ENCODE results near the gene GGA2. TPM values are rescaled to one million over a fixed set of nuclear protein-coding genes. Genes with fewer than 3 reads are reported as not detected.
A peak's percentile ranks its signal among the peaks of the same experiment; 100 is the strongest.

Gene GGA2
- total and polyA plus RNA-seq, 9 donors = 27.1 to 141 (median 83.3) TPM

GRCh38 chr16:23500862-23501225 is 9.4 kb downstream of the GGA2 start:
- peaks cover 52% of the 10 kb centered on the region for H3K4me1 ChIP-seq (ENCODE audit: insufficient read depth)
- TF ChIP-seq EP300 (IDR thresholded peaks at IDR 0.05) = no peak
- no peak for TF ChIP-seq CTCF (IDR thresholded peaks at IDR 0.05)
- no peak for TF ChIP-seq POLR2A (IDR thresholded peaks at IDR 0.05)
- 25 to 44% (median 38%) methylated on average over 4 of the region's 4 CpGs for WGBS, 3 donors
- H3K27me3 ChIP-seq = no peaks in the 10 kb centered on the region
- H3K9me3 ChIP-seq = no peaks in the 10 kb centered on the region
- no peaks in the 10 kb centered on the region for H3K36me3 ChIP-seq
- intact Hi-C loops (cut with DNase I) = loop anchor here in 1 of 4 donors (10.0 kb wide), 1 partner anchor 54 kb away; the partner anchor contains the start of genes EARS2 and UBFD1
- H3K4me3 ChIP-seq = no peak overlapping the region
- peak overlapping the region in 1 of 2 donors; percentile 68 for H3K27ac ChIP-seq
- DNase-seq = no peak

- H3K4me1 ChIP-seq (ENCODE audit: insufficient read depth) = peaks cover 54% of the 10 kb centered on the region
- peak overlapping the region; percentile 5 to 68 for H3K27ac ChIP-seq
Observed at GRCh38 chr16:23500212-23500861, 10.0 kb downstream of the GGA2 start.

GRCh38 chr16:23499801-23500200 is 10.5 kb downstream of the GGA2 start:
- intact Hi-C loops (cut with DNase I) = loop anchor here in 2 of 4 donors (10.0 kb wide), 2 partner anchors 55 to 75 kb away; partner anchors contain the start of genes EARS2 (in 1 of the 2) and UBFD1 (in 1 of the 2)
- Histone ChIP-seq H3K27me3 (no peaks in the 10 kb centered on the region), H3K4me3 (no peak overlapping the region), H3K27ac (peak overlapping the region; percentile 5 to 68), H3K36me3 (no peaks in the 10 kb centered on the region), H3K4me1 (ENCODE audit: insufficient read depth) (peaks cover 49% of the 10 kb centered on the region), H3K9me3 (no peaks in the 10 kb centered on the region)
- WGBS, 3 donors = 80 to 89% (median 81%) methylated on average over 7 of the region's 7 CpGs
- DNase-seq = no peak
- no peak for TF ChIP-seq CTCF (IDR thresholded peaks at IDR 0.05)
- no peak for TF ChIP-seq POLR2A (IDR thresholded peaks at IDR 0.05)
- TF ChIP-seq EP300 (IDR thresholded peaks at IDR 0.05) = no peak

More at GRCh38 chr16:23500212-23500861, 10.0 kb downstream of the GGA2 start:
- Histone ChIP-seq H3K4me3 (no peak overlapping the region), H3K36me3 (no peaks in the 10 kb centered on the region), H3K27me3 (no peaks in the 10 kb centered on the region), H3K9me3 (no peaks in the 10 kb centered on the region)
- TF ChIP-seq POLR2A (IDR thresholded peaks at IDR 0.05) (no peak), CTCF (IDR thresholded peaks at IDR 0.05) (no peak), EP300 (IDR thresholded peaks at IDR 0.05) (no peak)
- 92 to 95% (median 94%) methylated on average over 20 of the region's 20 CpGs for WGBS, 3 donors
- no peak for DNase-seq
- intact Hi-C loops (cut with DNase I) = loop anchor here in 1 of 4 donors (10.0 kb wide), 1 partner anchor 54 kb away; the partner anchor contains the start of genes EARS2 and UBFD1

GRCh38 chr16:23498863-23499262 is 11.4 kb downstream of the GGA2 start:
- Histone ChIP-seq H3K4me1 (ENCODE audit: insufficient read depth) (peaks cover 42% of the 10 kb centered on the region), H3K27ac (peak overlapping the region in 1 of 2 donors; percentile 68), H3K27me3 (no peaks in the 10 kb centered on the region), H3K4me3 (no peak overlapping the region), H3K36me3 (no peaks in the 10 kb centered on the region), H3K9me3 (no peaks in the 10 kb centered on the region)
- DNase-seq = no peak
- 69 to 81% (median 74%) methylated on average over 11 of the region's 11 CpGs for WGBS, 3 donors
- intact Hi-C loops (cut with DNase I) = loop anchor here in 1 of 4 donors (10.0 kb wide), 1 partner anchor 74 kb away; no protein-coding TSS in a partner anchor
- TF ChIP-seq POLR2A (IDR thresholded peaks at IDR 0.05) (no peak), EP300 (IDR thresholded peaks at IDR 0.05) (no peak)

- TF ChIP-seq POLR2A (IDR thresholded peaks at IDR 0.05) (no peak), CTCF (IDR thresholded peaks at IDR 0.05) (no peak), EP300 (IDR thresholded peaks at IDR 0.05) (no peak)
- no peaks in the 10 kb centered on the region for H3K9me3 ChIP-seq
- 76 to 83% (median 77%) methylated on average over 6 of the region's 6 CpGs for WGBS, 3 donors
- H3K36me3 ChIP-seq = no peaks in the 10 kb centered on the region
- intact Hi-C loops (cut with DNase I) = loop anchor here in 1 of 4 donors (10.0 kb wide), 1 partner anchor 73 kb away; no protein-coding TSS in a partner anchor
- H3K27ac ChIP-seq = peak overlapping the region; percentile 45 to 56
- peaks cover 38% of the 10 kb centered on the region for H3K4me1 ChIP-seq (ENCODE audit: insufficient read depth)
- H3K27me3 ChIP-seq = no peaks in the 10 kb centered on the region
- no peak for DNase-seq
- no peak overlapping the region for H3K4me3 ChIP-seq
Observed at GRCh38 chr16:23497543-23497868, 12.8 kb downstream of the GGA2 start.
